Neural cell (in vitro differentiated cells): ENCODE results near the gene PRDM15. TPM values are rescaled to one million over a fixed set of nuclear protein-coding genes. Genes with fewer than 3 reads are reported as not detected.

Experiments
- H2AFZ ChIP-seq: fragments of 200-600, 300-800 bp; sonication (generic), shearing (Covaris generic); 2 replicates; pipeline ENCODE4 v1.6.0; 2014; ENCODE audit warnings: low read depth, mild to moderate bottlenecking, antibody characterized with exemption, low read length, moderate library complexity
- H3F3A ChIP-seq: fragments of 200-600 bp; shearing (Covaris generic); 2 replicates; pipeline ENCODE4 v1.6.1; 2016; ENCODE audit warnings: mild to moderate bottlenecking, moderate library complexity, mixed read lengths, antibody characterized with exemption, low read length; ENCODE audit not compliant: insufficient read depth, poor library complexity, severe bottlenecking
- H3K27ac ChIP-seq: fragments of 200-600, 300-800 bp; sonication (generic), shearing (Covaris generic); 2 replicates; pipeline ENCODE4 v1.5.1; 2014; ENCODE audit warnings: mild to moderate bottlenecking, low read length, moderate library complexity
- H3K27me3 ChIP-seq: fragments of 300-800, 200-600 bp; sonication (generic), shearing (Covaris generic); 2 replicates; pipeline ENCODE4 v1.6.0; 2014; ENCODE audit warnings: mild to moderate bottlenecking, low read depth, low read length, moderate library complexity; ENCODE audit not compliant: insufficient read depth
- H3K36me3 ChIP-seq: fragments of 300-800, 200-600 bp; sonication (generic), shearing (Covaris generic); 2 replicates; pipeline ENCODE4 v1.5.1; 2014; ENCODE audit warnings: mild to moderate bottlenecking, antibody characterized with exemption, low read length, moderate library complexity; ENCODE audit not compliant: insufficient read depth
- H3K4me2 ChIP-seq: fragments of 300-800, 200-600 bp; sonication (generic), shearing (Covaris generic); 2 replicates; pipeline ENCODE4 v1.6.0; 2014; ENCODE audit warnings: mild to moderate bottlenecking, low read length
- H3K4me3 ChIP-seq: fragments of 300-800, 200-600 bp; sonication (generic), shearing (Covaris generic); 2 replicates; pipeline ENCODE4 v1.5.1; 2014; ENCODE audit warnings: mild to moderate bottlenecking, low read length, moderate library complexity
- H3K79me2 ChIP-seq: fragments of 200-600 bp; shearing (Covaris generic); replicated peaks from 2 replicates; pipeline ENCODE4 v1.6.0; 2014; ENCODE audit warnings: mild to moderate bottlenecking, low read length, moderate library complexity; ENCODE audit not compliant: insufficient read depth
- H3K9ac ChIP-seq: fragments of 300-800, 200-600 bp; sonication (generic), shearing (Covaris generic); 2 replicates; pipeline ENCODE4 v1.6.1; 2016; ENCODE audit warnings: mild to moderate bottlenecking, low read length, mixed read lengths
- H3K9me2 ChIP-seq: fragments of 200-600 bp; shearing (Covaris generic); 2 replicates; pipeline ENCODE4 v1.6.1; 2016; ENCODE audit warnings: mild to moderate bottlenecking, low read length, mixed read lengths; ENCODE audit not compliant: insufficient read depth
- H3K9me3 ChIP-seq: fragments of 200-600, 300-800 bp; sonication (generic), shearing (Covaris generic); 2 replicates; pipeline ENCODE4 v1.6.1; 2016; ENCODE audit warnings: mild to moderate bottlenecking, mixed run types, low read length, moderate library complexity, mixed read lengths
- H4K20me1 ChIP-seq: fragments of 200-600 bp; shearing (Covaris generic); 2 replicates; pipeline ENCODE4 v1.6.1; 2016; ENCODE audit warnings: mild to moderate bottlenecking, mixed run types; ENCODE audit not compliant: insufficient read depth
- EP300 ChIP-seq: fragments of 450-650 bp; conservative IDR thresholded peaks from 2 replicates; pipeline ENCODE4 v1.6.1; 2014; ENCODE audit warnings: antibody characterized with exemption, mild to moderate bottlenecking, moderate library complexity; ENCODE audit not compliant: poor library complexity, severe bottlenecking
- EZH2 ChIP-seq: fragments of 200-600, 300-800 bp; shearing (Covaris generic), sonication (generic); IDR thresholded peaks from 2 replicates; pipeline ENCODE4 v1.6.1; 2014; ENCODE audit warnings: antibody characterized with exemption, low read length, borderline replicate concordance, mild to moderate bottlenecking; ENCODE audit not compliant: insufficient read depth, poor library complexity, severe bottlenecking
- MXI1 ChIP-seq: fragments of 450-650 bp; conservative IDR thresholded peaks from 2 replicates; pipeline ENCODE4 v1.6.1; 2014; ENCODE audit warnings: antibody characterized with exemption, mild to moderate bottlenecking; ENCODE audit not compliant: poor library complexity, severe bottlenecking
- POLR2AphosphoS5 ChIP-seq: IDR thresholded peaks from 2 replicates; pipeline ENCODE4 v1.6.1; 2012
- RAD21 ChIP-seq: fragments of 450-650 bp; conservative IDR thresholded peaks from 2 replicates; pipeline ENCODE4 v1.6.1; 2014; ENCODE audit warnings: antibody characterized with exemption, mild to moderate bottlenecking, moderate library complexity
- SMC3 ChIP-seq: fragments of 450-650 bp; conservative IDR thresholded peaks from 2 replicates; pipeline ENCODE4 v1.6.1; 2014; ENCODE audit warnings: antibody characterized with exemption, mild to moderate bottlenecking, moderate library complexity; ENCODE audit not compliant: poor library complexity
- TAF1 ChIP-seq: IDR thresholded peaks from 2 replicates; pipeline ENCODE4 v1.6.1; 2012; ENCODE audit warnings: low read depth
- polyA plus RNA-seq: library from polyadenylated mRNA; depleted of rRNA; stranded (reverse); fragments of >200 nt; gene quantifications from 2 replicates; pipeline ENCODE4 v1.2.3, GENCODE V29; 2014
- TF ChIP-seq, protein P1 (sequence below): fragments of 450-650 bp; IDR thresholded peaks from 2 replicates; pipeline ENCODE4 v1.5.1; 2014; ENCODE audit warnings: antibody characterized with exemption, mild to moderate bottlenecking, moderate library complexity; ENCODE audit not compliant: poor library complexity, severe bottlenecking
- TF ChIP-seq, protein P2 (sequence below): IDR thresholded peaks from 2 replicates; pipeline ENCODE4 v1.6.1; 2012; ENCODE audit warnings: borderline replicate concordance

PRDM15 gene
- polyA plus RNA-seq, 1 donor from 2014 or later = 4.1 TPM

DNA sequence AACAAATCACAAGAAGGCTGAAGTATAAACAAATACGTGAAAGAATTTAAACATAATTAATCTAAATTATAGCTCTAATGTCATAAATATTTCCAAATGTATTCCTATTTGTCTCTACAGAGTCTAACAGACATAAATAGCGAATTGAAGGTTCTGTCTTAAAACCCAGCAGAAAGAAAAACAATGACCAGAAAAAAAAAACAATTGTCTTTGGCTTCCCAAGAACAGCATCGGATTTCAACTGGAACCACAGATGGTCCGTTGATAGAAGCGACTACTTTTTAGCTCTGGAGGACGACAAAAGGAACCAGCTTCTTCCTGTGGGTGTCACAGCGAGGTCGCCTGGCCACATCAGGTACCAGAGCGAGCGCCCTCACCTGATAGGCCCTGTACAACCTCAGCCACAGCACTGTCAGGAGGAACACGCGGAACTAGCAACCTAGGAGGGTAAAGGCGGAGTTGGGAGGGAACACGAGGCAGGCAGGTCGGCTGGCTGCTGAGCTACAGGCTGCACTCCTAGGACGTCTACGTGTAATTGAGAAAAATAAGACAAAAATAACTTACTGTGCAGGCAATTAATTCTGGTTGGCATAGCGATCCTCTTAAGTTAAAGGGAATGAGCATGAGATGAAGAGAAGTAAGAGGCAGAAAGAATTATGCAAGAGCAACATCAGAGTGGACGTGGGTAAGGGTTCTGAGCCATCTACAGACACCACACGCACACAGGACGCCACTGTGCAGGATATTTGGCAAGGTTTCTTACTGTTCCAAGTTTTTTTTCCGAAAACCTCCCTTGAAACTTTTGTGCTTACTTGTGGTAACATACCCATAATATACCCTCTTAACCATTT is 16.7 kb upstream of the PRDM15 start:
- H2AFZ ChIP-seq = no peak overlapping the region
- H3K4me2 ChIP-seq = no peak overlapping the region
- H3K9ac ChIP-seq = no peak overlapping the region
- no peaks in the 10 kb centered on the region for H4K20me1 ChIP-seq
- no peaks in the 10 kb centered on the region for H3K79me2 ChIP-seq
- H3K36me3 ChIP-seq = no peaks in the 10 kb centered on the region
- no peak overlapping the region for H3K27ac ChIP-seq
- H3K9me2 ChIP-seq = no peaks in the 10 kb centered on the region
- no peaks in the 10 kb centered on the region for H3K9me3 ChIP-seq
- no peaks in the 10 kb centered on the region for H3K27me3 ChIP-seq
- no peaks in the 10 kb centered on the region for H3F3A ChIP-seq
- no peak for TF ChIP-seq EP300
- TF ChIP-seq, protein P1, sequence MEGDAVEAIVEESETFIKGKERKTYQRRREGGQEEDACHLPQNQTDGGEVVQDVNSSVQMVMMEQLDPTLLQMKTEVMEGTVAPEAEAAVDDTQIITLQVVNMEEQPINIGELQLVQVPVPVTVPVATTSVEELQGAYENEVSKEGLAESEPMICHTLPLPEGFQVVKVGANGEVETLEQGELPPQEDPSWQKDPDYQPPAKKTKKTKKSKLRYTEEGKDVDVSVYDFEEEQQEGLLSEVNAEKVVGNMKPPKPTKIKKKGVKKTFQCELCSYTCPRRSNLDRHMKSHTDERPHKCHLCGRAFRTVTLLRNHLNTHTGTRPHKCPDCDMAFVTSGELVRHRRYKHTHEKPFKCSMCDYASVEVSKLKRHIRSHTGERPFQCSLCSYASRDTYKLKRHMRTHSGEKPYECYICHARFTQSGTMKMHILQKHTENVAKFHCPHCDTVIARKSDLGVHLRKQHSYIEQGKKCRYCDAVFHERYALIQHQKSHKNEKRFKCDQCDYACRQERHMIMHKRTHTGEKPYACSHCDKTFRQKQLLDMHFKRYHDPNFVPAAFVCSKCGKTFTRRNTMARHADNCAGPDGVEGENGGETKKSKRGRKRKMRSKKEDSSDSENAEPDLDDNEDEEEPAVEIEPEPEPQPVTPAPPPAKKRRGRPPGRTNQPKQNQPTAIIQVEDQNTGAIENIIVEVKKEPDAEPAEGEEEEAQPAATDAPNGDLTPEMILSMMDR = no peak
- no peak for TF ChIP-seq RAD21
- no peak for TF ChIP-seq MXI1
- TF ChIP-seq EZH2 = no peak
- TF ChIP-seq, protein P2, sequence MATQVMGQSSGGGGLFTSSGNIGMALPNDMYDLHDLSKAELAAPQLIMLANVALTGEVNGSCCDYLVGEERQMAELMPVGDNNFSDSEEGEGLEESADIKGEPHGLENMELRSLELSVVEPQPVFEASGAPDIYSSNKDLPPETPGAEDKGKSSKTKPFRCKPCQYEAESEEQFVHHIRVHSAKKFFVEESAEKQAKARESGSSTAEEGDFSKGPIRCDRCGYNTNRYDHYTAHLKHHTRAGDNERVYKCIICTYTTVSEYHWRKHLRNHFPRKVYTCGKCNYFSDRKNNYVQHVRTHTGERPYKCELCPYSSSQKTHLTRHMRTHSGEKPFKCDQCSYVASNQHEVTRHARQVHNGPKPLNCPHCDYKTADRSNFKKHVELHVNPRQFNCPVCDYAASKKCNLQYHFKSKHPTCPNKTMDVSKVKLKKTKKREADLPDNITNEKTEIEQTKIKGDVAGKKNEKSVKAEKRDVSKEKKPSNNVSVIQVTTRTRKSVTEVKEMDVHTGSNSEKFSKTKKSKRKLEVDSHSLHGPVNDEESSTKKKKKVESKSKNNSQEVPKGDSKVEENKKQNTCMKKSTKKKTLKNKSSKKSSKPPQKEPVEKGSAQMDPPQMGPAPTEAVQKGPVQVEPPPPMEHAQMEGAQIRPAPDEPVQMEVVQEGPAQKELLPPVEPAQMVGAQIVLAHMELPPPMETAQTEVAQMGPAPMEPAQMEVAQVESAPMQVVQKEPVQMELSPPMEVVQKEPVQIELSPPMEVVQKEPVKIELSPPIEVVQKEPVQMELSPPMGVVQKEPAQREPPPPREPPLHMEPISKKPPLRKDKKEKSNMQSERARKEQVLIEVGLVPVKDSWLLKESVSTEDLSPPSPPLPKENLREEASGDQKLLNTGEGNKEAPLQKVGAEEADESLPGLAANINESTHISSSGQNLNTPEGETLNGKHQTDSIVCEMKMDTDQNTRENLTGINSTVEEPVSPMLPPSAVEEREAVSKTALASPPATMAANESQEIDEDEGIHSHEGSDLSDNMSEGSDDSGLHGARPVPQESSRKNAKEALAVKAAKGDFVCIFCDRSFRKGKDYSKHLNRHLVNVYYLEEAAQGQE = no peak
- no peak for TF ChIP-seq TAF1
- TF ChIP-seq SMC3 = no peak
- no peak for TF ChIP-seq POLR2AphosphoS5
- H3K4me3 ChIP-seq = no peak overlapping the region

DNA sequence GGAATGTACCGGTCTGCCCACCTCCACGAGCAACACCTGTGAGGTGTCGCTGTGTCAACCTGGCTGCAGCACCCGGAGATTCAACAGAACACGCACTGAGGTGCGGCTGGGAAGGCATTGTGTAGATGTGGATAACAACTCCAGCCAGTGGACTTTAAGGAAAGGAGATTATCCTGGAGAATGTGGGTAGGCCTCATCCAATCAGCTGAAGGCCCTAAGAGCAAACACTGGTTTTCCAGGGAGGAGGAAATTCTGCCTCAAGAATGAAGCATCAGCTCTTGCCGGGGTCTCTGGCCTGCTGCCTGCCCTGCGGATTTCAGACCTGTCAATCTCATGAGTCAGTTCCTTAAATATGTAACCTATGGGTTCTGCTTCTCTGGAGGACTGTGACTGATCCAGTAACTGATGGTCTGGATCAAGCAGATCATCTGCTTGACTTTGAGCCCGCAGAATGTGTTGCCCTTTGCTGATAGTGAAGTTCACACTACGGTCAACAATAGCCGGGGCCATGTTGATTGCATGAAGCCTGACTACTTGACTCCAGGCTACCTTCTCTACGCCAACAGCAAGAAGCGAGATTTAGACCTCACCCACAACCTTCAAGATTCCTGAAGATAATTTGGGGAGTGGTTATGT is 15.9 kb upstream of the PRDM15 start:
- no peaks in the 10 kb centered on the region for H4K20me1 ChIP-seq
- H3K9me3 ChIP-seq = no peaks in the 10 kb centered on the region
- H3K27me3 ChIP-seq = no peaks in the 10 kb centered on the region
- H3K4me3 ChIP-seq = no peak overlapping the region
- no peak overlapping the region for H3K9ac ChIP-seq
- H2AFZ ChIP-seq = no peak overlapping the region
- no peaks in the 10 kb centered on the region for H3F3A ChIP-seq
- H3K36me3 ChIP-seq = no peaks in the 10 kb centered on the region
- TF ChIP-seq RAD21 (no peak), EP300 (no peak), MXI1 (no peak), TAF1 (no peak), POLR2AphosphoS5 (no peak), EZH2 (no peak), SMC3 (no peak)
- TF ChIP-seq, protein P1 = no peak
- TF ChIP-seq, protein P2 = no peak
- no peaks in the 10 kb centered on the region for H3K79me2 ChIP-seq
- H3K9me2 ChIP-seq = no peaks in the 10 kb centered on the region
- H3K4me2 ChIP-seq = no peak overlapping the region
- H3K27ac ChIP-seq = no peak overlapping the region
